HG02623 (cell line): ENCODE data around the gene PRDM5.
"Not testable (repeated sequence)": the region's sequence is repeated elsewhere in the genome, so short reads cannot be mapped to it uniquely, and the experiment has no call there.

ENCODE experiments used
- ATAC-seq: cut with Tn5 transposase; IDR thresholded peaks from one replicate; pipeline ENCODE4 v1.9.1; 2021; ENCODE audit warnings: moderate library complexity; ENCODE audit not compliant: unreplicated experiment

PRDM5 gene

DNA sequence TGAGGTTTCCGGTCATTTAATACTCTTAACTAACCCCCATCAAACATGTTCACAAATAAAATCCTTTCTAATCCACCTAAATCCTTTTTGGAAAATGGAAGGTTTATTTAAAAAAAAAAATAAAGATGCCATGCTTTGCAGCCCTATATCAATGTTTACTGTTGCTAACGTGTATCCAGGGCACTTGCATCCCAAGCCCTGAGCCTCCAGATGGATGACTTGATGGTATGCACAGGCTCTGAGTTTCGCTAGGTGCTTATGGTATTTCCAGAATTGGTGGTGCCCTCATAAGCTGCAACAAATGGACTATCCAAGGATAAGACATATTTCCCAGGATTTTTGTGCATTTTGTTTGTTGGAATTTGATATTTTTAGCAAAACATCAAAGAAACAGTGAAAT is 257.7 kb downstream of the PRDM5 start:
- no peak for ATAC-seq

- ATAC-seq: no peak
These were observed 262.8 kb downstream of the PRDM5 start for GRCh38 chr4:120659616-120660170.

- ATAC-seq: no peak
These were observed 263.8 kb downstream of the PRDM5 start for GRCh38 chr4:120658772-120659171.

DNA sequence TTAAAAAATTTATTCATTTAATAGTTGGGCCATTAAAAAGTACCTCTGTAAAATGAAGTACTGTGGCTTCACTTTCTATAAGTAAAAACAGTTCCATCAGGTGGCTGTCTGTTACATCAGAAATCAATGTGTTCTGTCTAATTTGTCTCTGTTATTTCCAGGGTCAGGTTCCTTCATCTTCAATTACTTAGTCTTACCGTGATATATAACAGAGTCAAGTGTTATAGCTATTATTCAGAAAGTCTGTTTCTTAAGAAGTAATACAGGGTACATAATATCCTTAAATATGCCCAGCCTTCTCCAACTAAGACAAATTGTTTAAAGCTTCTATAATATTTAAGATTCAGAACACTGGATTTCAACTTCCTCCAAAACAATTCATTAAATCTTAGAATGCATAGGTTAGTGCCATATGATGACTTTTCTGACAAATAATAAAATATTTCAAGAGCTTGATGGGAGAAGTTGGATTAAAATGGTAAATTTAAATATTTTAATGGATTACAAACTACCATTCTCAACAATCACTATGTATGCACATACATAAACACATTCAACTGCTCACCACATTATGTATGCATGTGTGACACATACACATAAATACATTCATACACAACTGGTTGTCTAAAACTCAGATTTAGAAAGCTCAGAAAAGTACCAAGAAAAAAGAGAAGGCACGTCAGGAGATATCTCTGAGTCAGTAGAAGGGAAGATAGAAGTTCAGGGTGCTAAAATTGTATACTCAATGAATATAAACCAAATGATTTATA is 268.5 kb downstream of the PRDM5 start:
- ATAC-seq: no peak

DNA sequence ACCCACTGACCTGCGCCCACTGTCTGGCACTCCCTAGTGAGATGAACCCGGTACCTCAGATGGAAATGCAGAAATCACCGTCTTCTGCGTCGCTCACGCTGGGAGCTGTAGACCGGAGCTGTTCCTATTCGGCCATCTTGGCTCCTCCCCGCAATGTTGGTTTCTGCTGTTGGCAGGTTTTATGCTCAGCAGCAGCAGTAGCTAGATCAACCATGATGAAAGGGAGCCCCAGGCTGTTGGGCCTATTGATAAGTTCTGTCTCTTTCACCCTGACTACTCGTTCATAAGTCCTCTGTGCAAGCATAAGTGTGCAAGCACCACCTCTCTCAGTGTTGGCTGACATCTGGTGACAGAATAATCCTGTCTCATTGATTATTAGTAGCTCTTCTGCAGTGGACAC is 274.2 kb downstream of the PRDM5 start:
- not testable (repeated sequence) for ATAC-seq
